Measurements from ENCODE around the gene CMYA5.
"Not testable (repeated sequence)": the region's sequence is repeated elsewhere in the genome, so short reads cannot be mapped to it uniquely, and the experiment has no call there.

The CMYA5 gene

GRCh38 chr5:79689541-79690466, at the start of gene CMYA5:
TSS of gene CMYA5 (plus strand) at chr5:79689836. CDS start at chr5:79689908, 72 bp downstream.
- no peak for DNase-seq

DNA sequence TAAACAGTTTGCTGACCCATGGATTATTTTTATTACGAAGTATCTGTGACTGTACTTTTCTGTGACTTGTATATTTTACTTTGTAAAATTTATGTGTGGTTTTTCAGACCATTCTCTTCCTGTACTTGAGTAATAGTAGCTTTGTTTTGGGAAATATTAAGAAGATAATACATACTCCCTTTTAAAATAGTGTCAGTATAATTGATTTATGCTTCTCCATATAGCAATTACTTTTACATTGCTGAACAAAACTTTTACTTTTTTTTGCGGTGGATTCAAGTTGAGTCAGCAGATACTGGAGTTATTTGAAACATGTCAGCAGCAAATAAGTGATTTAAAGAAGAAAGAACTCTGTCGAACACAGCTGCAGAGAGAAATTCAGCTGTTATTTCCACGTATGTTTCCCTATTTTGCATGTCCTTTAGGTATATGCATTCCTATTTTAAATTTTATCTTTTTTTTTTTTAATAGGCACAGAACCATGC, 49.0 kb upstream of the CMYA5 start:
- no peak for DNase-seq

GRCh38 chr5:79641414-79641813, 48.2 kb upstream of the CMYA5 start:
- no peak for DNase-seq

GRCh38 chr5:79642210-79642609, 47.4 kb upstream of the CMYA5 start:
- DNase-seq = no peak

GRCh38 chr5:79653843-79654242, 35.8 kb upstream of the CMYA5 start:
- DNase-seq = no peak

- no peak for DNase-seq
Measured at GRCh38 chr5:79663212-79663611, 26.4 kb upstream of the CMYA5 start.

- DNase-seq = no peak
Measured at GRCh38 chr5:79666758-79667157, 22.9 kb upstream of the CMYA5 start.

DNA sequence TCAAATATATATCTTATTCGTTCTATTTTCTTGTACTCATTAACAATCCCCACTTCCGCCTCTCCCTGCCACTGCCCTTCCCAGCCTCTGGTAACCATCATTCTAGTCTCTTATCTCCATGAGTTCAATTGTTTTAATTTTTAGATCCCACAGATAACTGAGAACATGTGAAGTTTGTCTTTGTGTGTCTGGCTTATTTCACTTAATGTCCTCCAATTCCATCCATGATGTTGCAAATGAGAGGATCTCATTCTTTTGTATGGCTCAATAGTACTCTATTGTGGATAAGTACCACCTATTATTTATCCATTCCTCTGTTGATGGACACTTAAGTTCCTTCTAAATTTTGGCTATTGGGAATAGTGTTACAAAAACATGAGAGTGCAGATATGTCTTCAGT, 17.2 kb upstream of the CMYA5 start:
- no peak for DNase-seq

DNA sequence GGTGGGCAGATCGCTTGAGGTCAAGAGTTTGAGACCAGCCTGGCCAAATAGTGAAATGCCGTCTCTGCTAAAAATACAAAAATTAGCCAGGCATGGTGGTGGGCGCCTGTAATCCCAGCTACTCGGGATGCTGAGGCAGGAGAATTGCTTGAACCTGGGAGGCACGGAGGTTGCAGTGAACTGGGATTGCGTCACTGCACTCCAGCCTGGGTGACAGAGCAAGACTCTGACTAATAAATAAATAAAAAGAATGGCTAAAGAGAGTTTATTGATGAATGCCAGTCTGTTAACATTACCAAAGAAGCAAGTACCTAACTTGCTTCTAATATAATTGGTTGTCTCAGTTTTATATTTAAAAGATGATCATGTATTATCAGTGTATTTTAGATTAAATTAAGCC, 13.3 kb upstream of the CMYA5 start:
- not testable (repeated sequence) for DNase-seq

- not testable (repeated sequence) for DNase-seq
Measured at GRCh38 chr5:79682102-79682501, 7.5 kb upstream of the CMYA5 start.

DNA sequence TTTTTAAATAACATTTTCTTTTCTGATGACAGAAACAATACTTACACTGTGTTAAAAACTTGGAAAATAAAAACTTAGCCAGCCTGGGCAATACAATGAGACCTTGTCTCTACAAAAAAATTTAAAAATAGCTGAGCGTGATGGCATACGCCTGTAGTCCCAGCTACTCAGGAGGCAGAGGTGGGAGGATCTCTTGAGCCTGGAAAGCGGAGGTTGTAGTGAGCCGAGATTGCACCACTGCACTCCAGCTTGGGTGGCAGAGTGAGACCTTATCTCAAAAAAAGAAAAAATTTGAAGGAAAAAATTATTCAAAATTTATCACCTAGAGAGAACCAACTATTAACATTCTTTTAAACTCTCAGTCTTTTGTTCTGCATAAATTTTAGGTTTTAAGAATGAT, 4.9 kb upstream of the CMYA5 start:
- DNase-seq = no peak

GRCh38 chr5:79685627-79686026, 4.0 kb upstream of the CMYA5 start:
- DNase-seq = no peak

DNA sequence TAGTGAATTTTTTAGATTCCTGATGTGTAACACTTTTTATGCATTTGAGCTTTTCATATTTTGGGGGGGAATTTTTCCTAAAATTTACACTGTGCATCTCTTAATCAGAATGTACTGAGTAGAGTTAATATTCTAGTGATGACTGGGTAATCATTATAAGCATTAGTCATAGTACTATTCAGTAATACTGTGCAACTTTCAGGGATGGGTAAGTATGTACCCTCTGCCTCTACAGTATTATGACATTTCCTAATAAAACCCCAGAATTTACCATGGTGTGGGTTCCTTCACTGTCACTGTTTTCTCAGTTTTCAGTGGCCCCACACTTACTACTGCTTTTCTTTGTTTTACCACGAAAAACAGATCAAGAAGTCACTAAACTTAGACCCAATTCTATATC, 2.8 kb upstream of the CMYA5 start:
- no peak for DNase-seq

- no peak for DNase-seq
Measured at GRCh38 chr5:79687889-79688288, 1.7 kb upstream of the CMYA5 start.

DNA sequence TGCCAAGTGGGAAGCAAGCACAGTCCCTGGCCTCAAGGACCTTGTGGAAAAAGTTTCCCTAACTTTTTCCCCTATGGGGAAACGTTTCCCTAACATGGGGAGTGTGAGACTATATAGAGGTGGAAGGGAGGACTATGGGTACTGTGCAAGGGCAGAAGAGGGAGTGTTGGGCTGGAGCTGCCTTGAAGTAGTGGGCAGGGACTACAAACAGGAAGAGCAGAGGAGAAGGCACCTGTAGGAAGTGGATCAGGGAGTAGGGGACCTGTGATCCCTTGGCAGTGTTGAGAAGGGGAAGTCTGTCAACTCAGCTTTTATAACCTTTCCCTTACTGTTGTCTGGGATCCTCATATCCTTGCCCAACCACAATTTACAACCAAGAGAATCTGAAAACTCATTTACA, 1.4 kb downstream of the CMYA5 start:
- DNase-seq = no peak

DNA sequence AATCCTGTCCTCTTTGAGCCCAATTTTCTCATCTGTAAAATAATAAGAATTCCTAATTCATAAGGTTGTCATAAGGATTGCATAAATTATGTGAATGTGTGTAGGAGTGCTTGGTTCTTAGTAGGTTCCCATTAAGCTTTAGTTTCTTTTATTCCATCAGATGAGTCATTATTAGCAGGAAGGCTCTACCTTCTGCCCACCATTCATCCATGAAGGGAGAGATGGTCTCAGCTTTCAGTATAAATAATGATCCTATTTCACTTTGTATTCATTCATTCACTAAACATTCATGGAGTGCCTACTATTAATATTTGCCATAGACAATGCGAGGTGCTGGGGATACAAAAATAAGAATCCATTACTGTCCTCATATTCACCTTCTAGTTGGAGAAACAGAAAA, 3.0 kb downstream of the CMYA5 start:
- DNase-seq = no peak

DNA sequence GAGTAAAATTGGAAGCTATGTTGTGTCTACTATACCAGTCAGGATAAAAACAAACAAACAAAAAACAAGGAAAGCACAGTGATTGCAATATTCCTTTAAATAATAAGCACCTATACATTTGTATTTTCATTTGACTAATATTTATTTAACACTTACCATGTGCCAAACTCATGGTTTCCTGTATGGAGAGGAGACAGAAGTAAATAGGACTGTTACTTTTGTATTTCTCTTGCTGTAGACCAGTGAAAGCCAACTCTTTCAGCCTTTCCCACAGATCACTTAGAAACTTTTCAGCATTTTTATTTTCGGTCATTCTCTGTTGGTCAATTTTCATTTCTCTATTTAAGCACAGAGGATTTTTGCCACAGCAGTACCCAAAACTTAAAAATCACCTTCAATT, 4.5 kb downstream of the CMYA5 start:
- no peak for DNase-seq

DNA sequence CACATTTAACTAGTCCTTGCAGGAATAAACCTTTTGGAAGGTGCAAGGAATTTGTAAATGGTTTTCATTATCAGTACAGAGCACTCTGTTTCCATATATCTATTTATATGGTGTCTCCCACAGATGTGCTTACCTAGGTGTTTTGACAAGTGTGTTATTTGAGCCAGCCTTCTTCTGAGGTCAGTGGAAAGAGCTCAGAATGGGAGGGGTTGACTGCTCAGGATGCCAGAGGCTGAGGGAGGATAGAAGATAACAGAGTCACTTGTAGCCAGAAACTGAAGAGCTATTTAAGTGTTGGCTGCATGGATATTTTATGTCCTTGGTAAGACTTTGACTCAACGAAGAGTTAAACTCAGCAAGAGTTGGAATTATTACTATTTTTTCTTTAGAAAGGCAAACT, 5.0 kb downstream of the CMYA5 start:
- DNase-seq = no peak

GRCh38 chr5:79695526-79695925, 5.9 kb downstream of the CMYA5 start:
- no peak for DNase-seq

GRCh38 chr5:79697222-79698170, 7.9 kb downstream of the CMYA5 start:
- no peak for DNase-seq

DNA sequence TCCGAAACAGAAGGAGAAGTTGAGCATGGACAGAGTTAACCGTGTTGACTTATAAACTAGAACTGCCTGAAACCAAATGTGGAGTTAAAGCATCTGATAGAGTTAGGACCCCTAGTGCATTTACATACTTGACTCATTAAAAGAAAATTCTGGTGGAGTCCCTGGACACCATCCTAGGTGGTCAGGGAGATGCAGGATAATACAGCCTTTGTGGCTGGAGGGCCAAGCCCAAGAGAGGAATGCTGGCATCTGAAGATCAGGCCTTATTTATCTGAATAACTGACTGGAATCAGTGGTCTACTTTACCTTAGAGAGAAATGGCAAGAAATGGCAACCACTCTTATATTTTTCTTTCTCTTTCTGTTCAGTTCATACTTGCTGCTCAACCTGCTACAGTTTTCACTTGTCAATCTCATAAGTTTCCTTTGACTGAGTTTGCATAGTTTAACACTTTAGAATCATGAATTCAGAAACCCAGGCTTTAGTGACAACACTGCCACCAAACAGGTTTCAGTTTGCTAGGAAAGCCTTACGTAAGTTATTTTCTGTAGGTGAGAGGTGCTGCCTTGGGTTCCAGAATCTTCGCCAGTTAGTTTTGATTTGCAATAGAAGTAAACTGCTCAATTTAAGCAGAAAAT, 10.2 kb downstream of the CMYA5 start:
- no peak for DNase-seq

- peak in 1 of 2 donors; percentile 24 for DNase-seq
Measured at GRCh38 chr5:79702606-79703380, 13.2 kb downstream of the CMYA5 start.

GRCh38 chr5:79703381-79703645, 13.7 kb downstream of the CMYA5 start:
- no peak for DNase-seq

All from stimulated activated CD4-positive, alpha-beta T cell treated with anti-CD3 and anti-CD28 coated beads, Interleukin-2, amount 100 ng/mL, for 48 hours (primary cell).